Measurements from ENCODE around the gene HERC3.
A peak's percentile ranks its signal among the peaks of the same experiment; 100 is the strongest.

HERC3 gene

DNA sequence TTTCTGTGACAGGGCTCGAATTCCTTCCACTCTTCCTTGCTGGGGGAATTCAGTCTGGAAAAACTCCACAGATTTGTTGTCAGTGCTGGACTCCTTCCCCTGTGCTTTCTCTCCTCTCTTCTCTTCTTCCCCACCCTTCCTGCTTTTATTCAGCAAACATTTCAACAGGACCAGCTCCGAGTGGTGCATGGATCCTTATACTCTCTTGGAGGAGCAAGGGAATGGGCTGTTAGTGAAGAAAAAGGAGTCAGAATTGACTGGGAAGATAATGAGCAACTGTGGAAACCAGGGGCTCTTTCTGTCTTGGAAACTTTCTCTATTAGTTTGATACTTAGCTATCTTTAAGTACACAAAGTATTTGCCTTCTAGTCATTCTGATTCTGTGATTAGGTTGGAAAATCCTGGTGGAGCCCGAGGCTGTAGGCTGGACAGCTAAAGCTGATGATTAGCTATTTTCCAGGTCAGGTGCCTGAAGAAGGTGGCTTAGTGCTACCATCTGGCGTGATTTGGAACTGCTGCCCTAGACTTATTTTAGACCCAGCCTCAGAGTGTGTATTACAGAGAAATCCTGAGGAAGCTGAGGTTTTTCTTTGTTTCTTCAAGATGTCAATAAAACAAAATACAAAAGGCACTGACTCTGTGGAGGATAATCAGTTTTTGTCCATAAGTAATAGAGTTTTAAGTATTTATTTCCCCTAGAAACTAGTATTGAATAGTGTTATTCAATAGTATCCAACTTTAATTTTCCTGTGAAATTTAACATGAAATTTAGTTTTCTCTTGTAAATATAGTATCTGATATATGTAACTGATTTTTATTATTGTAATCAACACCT is 67.0 kb downstream of the HERC3 start:
- Histone ChIP-seq H3K4me1 (ENCODE audit: insufficient read depth, low read length) (peaks cover 4% of the 10 kb centered on the region), H3K36me3 (ENCODE audit: insufficient read depth, low read length) (no peaks in the 10 kb centered on the region), H3K9ac (ENCODE audit: low read depth, low read length) (peak overlapping the region; percentile 14; the same call in 1 of the 2 replicates), H3K9me3 (ENCODE audit: control insufficient read depth, insufficient read depth, low read length) (no peaks in the 10 kb centered on the region)

DNA sequence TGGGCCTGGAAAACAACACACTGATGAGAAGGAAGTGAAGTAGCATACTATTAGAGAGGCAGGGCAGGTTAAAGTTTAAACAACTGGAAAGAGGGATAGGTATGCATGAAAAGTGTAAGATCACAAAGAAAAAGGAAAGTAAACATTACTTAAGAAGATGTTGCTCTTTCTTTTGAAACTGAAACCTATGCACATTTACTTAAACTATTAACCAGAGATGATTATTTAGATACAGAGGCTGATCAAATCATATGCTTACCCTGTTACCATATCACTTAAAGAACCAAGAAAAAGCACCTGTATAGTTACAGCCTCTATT is 67.6 kb downstream of the HERC3 start:
- peaks cover 4% of the 10 kb centered on the region for H3K4me1 ChIP-seq (ENCODE audit: insufficient read depth, low read length)
- H3K9me3 ChIP-seq (ENCODE audit: control insufficient read depth, insufficient read depth, low read length), result no peaks in the 10 kb centered on the region
- H3K36me3 ChIP-seq (ENCODE audit: insufficient read depth, low read length), result no peaks in the 10 kb centered on the region
- H3K9ac ChIP-seq (ENCODE audit: low read depth, low read length), result no peak overlapping the region

DNA sequence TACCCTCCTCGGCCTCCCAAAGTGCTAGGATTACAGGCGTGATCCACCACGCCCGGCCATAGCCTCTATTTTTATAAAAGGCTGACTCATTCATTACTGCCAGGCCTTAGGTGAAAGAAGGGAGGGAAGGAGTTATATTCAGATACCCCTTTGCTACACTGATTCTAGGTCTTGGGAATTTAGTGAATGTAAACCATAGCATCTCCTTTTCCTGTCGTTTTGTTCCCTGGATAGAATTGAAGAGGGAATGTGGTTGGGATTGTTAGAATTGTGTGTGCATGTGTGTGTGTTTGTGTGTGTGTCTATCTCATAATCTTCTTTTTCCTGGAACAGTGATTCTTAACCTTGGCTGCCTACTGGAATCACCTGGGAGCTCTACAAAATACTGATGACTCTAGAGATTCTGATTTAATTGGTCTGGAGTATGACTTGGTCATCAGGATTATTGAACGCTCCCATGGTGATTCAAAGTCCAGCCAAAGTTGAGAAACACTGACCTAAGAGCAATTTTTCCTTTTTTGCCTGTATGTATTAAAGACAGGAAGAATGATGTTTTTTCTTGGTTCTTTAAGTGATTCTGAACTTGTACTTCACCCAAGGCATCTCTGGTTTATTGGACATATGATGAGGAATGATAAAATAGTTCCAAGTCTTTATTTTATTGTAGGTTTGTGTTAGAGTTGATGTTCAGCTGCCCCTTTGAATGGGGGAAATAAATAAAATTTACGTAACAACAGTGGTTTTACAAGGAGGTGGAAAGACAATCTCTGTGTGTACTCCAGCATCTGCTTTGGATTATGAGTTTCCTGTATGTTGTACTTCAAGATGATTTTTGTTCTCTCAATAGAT is 68.4 kb downstream of the HERC3 start:
- no peak overlapping the region for H3K9ac ChIP-seq (ENCODE audit: low read depth, low read length)
- H3K9me3 ChIP-seq (ENCODE audit: control insufficient read depth, insufficient read depth, low read length), result no peaks in the 10 kb centered on the region
- no peaks in the 10 kb centered on the region for H3K36me3 ChIP-seq (ENCODE audit: insufficient read depth, low read length)
- H3K4me1 ChIP-seq (ENCODE audit: insufficient read depth, low read length), result peaks cover 4% of the 10 kb centered on the region

DNA sequence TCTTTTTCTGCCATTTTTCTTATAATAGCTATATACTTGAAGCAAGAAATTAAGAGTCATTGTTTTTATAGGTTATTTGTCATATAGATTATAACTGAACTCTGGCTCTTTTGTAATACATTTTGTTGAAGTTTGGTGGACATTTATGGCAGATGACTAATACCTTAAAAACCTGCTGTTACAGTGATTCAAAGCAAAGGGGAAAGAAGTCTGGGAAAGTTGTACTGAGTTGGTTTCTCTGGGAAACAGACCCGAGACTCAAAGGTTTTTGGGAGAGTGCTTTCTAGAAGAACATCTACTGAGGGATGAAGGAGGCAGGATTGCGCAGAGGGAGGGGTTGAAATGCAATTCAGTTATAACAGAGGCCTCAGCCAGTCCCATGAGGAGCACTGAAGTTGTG is 69.5 kb downstream of the HERC3 start:
- no peak overlapping the region for H3K9ac ChIP-seq (ENCODE audit: low read depth, low read length)

DNA sequence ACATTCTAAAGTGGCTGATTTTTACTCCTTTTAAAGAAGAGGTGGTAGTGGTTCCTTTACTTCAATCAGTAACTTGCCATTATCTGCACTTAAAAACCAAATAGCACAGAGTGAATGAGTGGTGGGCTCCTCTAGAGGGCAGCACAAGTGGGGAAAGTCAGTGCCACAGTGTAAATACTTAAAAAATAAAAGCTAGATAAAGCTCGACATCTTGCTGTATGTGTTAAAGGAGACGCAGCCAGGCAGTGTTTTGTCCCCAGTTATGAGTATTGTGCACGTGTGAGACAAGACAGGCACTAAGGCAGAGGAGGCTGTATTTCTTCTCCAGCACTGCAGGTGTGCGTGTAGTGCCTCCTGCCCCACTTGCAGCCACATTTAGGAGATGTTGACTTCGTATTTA is 80.7 kb downstream of the HERC3 start:
- Histone ChIP-seq H3K9me3 (ENCODE audit: control insufficient read depth, insufficient read depth, low read length) (no peaks in the 10 kb centered on the region), H3K36me3 (ENCODE audit: insufficient read depth, low read length) (no peaks in the 10 kb centered on the region)

More for the DNA sequence above, 69.5 kb downstream of the HERC3 start:
- H3K36me3 ChIP-seq (ENCODE audit: insufficient read depth, low read length), result no peaks in the 10 kb centered on the region
- peaks cover 4% of the 10 kb centered on the region for H3K4me1 ChIP-seq (ENCODE audit: insufficient read depth, low read length)
- no peaks in the 10 kb centered on the region for H3K9me3 ChIP-seq (ENCODE audit: control insufficient read depth, insufficient read depth, low read length)

DNA sequence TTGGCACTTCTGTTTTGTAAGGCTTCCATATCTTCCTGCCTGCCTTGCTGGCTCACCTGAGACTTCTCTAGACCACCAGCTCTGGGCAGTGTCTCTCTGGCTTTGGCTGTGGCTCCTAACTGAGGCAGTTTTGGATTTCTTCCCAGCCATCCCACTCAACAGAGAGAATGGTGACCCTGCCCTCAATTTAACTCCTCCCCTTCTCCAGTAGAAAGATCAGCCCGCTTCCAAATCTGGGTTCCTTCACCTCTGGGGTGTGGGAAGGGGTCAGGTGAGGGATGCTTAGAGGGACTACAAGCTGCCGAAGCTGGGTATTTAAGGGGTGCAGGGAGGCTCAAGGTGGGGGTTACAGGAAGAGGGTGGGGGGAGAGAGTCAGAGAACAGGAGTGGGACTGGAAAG is 81.6 kb downstream of the HERC3 start:
- Histone ChIP-seq H3K4me1 (ENCODE audit: insufficient read depth, low read length) (no peaks in the 10 kb centered on the region; the same call in 1 of the 2 replicates), H3K36me3 (ENCODE audit: insufficient read depth, low read length) (no peaks in the 10 kb centered on the region), H3K9ac (ENCODE audit: low read depth, low read length) (no peak overlapping the region), H3K9me3 (ENCODE audit: control insufficient read depth, insufficient read depth, low read length) (no peaks in the 10 kb centered on the region)

More for the DNA sequence above, 80.7 kb downstream of the HERC3 start:
- Histone ChIP-seq H3K9ac (ENCODE audit: low read depth, low read length) (no peak overlapping the region), H3K4me1 (ENCODE audit: insufficient read depth, low read length) (no peaks in the 10 kb centered on the region; the same call in 1 of the 2 replicates)

DNA sequence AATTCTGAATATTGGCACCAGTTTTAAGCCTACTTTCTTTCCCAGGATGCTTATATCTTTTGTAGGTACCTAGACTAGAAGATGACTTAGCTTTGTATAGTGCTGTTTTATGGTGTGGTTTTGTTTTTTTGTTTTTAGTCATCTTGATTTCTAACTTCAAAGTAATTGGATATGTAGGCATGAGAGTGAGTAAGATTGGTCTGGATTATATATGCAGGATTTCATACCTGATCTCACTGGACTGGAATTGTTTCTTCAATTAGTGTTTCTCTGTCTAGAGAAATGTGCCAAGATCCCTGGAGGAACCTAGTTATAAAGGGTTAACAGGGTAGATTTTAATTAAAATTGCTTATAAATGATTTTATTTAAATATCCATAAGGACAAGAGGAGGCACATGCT is 82.3 kb downstream of the HERC3 start:
- Histone ChIP-seq H3K4me1 (ENCODE audit: insufficient read depth, low read length) (no peaks in the 10 kb centered on the region; the same call in 1 of the 2 replicates), H3K9me3 (ENCODE audit: control insufficient read depth, insufficient read depth, low read length) (no peaks in the 10 kb centered on the region), H3K9ac (ENCODE audit: low read depth, low read length) (no peak overlapping the region), H3K36me3 (ENCODE audit: insufficient read depth, low read length) (no peaks in the 10 kb centered on the region)

DNA sequence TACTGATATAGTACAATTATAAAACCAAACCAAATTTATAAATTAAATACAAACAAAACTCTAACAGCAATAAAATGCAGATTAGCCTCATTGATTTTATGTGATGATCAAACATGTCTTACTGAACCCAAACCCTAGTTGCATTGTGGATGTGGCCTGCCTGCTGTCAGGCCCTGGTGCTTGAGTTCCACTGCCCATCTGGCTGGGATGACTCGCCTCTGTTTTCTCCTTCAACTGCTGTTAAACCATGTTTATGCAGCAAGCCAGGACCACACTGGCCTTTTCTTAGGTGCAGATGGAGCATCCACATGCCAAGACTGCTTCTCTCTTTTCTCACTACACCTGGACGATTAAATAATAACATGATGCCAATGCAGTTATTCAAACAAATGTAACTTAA is 82.7 kb downstream of the HERC3 start:
- Histone ChIP-seq H3K9ac (ENCODE audit: low read depth, low read length) (no peak overlapping the region), H3K9me3 (ENCODE audit: control insufficient read depth, insufficient read depth, low read length) (no peaks in the 10 kb centered on the region), H3K36me3 (ENCODE audit: insufficient read depth, low read length) (no peaks in the 10 kb centered on the region), H3K4me1 (ENCODE audit: insufficient read depth, low read length) (no peaks in the 10 kb centered on the region; the same call in 1 of the 2 replicates)

DNA sequence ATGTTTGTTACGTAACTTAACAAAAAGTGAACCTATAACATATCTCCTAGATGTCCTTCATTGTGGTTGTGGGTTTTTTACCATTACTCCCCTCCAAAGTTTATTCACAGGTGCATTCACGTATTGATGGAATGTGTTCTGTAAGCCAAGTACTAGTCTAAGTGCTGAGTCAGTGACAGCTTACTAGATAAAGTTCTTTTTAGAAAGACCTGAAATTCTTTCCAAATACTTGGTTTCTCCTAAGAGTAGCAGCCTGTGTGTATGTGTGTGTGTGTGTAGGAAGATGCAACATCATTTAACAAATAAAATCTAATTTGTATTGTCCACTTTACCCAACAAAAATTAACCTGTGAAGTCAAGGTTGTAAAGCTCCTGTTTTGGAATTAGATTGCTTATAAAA is 83.3 kb downstream of the HERC3 start:
- no peak overlapping the region for H3K9ac ChIP-seq (ENCODE audit: low read depth, low read length)
- H3K9me3 ChIP-seq (ENCODE audit: control insufficient read depth, insufficient read depth, low read length), result no peaks in the 10 kb centered on the region
- H3K36me3 ChIP-seq (ENCODE audit: insufficient read depth, low read length), result no peaks in the 10 kb centered on the region
- H3K4me1 ChIP-seq (ENCODE audit: insufficient read depth, low read length), result no peaks in the 10 kb centered on the region; the same call in 1 of the 2 replicates

DNA sequence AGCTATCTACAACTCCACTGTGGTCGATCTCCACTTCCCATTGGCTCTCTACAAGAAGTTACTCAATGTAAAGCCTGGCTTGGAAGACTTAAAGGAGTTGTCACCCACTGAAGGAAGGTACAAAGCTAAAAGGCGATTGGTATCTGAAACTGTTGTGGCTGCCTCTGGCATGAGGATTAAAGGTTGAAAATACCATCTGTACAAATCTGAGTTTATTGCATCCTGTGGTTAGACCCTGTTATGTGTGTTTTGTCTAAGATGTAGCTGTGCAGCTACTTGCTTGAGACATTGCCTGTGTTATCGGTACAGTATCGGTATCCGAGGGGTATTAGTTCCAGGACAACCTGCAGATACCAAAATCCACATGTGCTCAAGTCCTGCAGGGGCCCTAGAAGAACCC is 88.9 kb downstream of the HERC3 start:
- H3K9ac ChIP-seq (ENCODE audit: low read depth, low read length), result no peak overlapping the region
- no peaks in the 10 kb centered on the region for H3K36me3 ChIP-seq (ENCODE audit: insufficient read depth, low read length)
- no peaks in the 10 kb centered on the region for H3K4me1 ChIP-seq (ENCODE audit: insufficient read depth, low read length)
- H3K9me3 ChIP-seq (ENCODE audit: control insufficient read depth, insufficient read depth, low read length), result no peaks in the 10 kb centered on the region

DNA sequence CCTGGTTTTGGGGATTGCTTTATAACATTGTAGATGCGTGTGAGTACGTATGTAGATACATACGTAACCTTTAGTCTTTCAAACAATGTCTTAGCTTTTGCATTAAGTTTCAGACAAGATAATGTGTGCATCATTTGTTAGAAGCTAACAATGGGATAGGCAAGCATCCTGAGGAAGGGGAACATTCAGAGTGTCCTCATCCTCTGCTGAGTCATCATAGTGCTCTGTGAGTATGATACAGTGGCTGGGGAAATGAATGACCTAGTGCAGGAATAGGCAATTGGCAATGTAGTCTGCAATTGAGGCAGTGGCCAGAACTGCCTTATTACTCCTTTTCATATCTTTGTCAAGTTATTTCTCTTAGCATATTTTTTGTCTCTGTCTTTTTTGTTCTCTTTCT is 98.1 kb downstream of the HERC3 start:
- H3K9ac ChIP-seq (ENCODE audit: low read depth, low read length), result no peak overlapping the region
- no peaks in the 10 kb centered on the region for H3K36me3 ChIP-seq (ENCODE audit: insufficient read depth, low read length)
- no peaks in the 10 kb centered on the region for H3K9me3 ChIP-seq (ENCODE audit: control insufficient read depth, insufficient read depth, low read length)
- no peaks in the 10 kb centered on the region for H3K4me1 ChIP-seq (ENCODE audit: insufficient read depth, low read length)

DNA sequence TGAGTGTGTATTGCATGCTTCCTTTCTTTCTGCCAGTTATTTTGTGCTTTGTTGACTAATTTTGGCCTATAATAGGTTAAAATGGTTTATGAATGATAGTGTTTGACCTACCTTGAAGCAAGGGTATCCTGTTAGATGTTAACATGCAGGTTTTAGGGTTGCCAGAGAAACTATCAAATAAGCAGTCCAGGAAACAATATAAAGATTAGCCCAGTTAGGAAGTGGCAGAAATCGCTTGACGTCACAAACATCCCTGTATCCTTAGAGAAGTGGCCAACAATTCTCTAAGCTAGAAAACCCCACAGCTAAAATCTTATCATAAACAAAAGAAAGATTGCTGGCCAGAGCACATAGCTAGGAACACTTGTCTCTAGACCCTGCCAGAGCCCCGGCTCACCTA is 101.5 kb downstream of the HERC3 start:
- H3K9ac ChIP-seq (ENCODE audit: low read depth, low read length), result no peak overlapping the region
- no peaks in the 10 kb centered on the region for H3K36me3 ChIP-seq (ENCODE audit: insufficient read depth, low read length)
- no peaks in the 10 kb centered on the region for H3K4me1 ChIP-seq (ENCODE audit: insufficient read depth, low read length)

DNA sequence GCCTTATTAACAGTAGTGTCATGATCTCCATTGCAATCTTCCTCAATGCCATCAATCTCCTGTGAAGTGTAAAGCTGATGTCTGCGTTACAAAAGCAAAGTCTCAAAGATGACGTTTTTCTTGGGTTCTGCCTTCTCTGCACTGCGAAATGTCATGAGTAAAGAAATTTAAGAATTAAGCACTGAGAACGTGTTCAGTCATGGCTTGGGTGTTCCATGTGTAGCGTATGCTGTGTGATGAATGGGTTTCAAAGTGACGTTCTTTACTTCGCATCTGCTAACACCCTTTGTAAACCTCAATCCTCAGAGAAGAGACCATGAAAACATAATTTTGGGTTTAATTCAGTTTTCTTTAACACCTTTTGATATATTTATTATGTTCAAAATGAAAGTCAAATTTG is 104.3 kb downstream of the HERC3 start:
- Histone ChIP-seq H3K36me3 (ENCODE audit: insufficient read depth, low read length) (no peaks in the 10 kb centered on the region), H3K4me1 (ENCODE audit: insufficient read depth, low read length) (no peaks in the 10 kb centered on the region), H3K9ac (ENCODE audit: low read depth, low read length) (no peak overlapping the region), H3K9me3 (ENCODE audit: control insufficient read depth, insufficient read depth, low read length) (no peaks in the 10 kb centered on the region)

More for the DNA sequence above, 101.5 kb downstream of the HERC3 start:
- H3K9me3 ChIP-seq (ENCODE audit: control insufficient read depth, insufficient read depth, low read length), result no peaks in the 10 kb centered on the region

DNA sequence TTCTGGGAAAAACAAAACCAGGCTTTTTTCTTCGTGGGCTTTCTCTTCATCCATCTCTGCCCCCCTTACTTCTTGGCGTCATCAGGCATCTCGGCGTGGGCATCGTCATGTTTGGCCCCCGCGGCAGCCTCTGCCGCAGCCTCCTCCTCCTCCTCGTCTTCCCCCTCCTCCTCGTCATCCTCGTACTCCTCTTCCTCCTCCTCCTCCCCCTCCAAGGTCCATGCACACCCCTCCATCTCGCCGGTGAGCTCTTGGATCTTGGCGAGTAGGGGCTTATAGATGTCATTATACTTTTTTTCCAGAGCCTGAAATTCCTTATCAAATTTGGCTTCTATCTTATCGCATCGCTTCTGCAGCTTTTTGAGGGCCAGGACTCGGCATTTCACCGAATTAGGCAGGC is 104.9 kb downstream of the HERC3 start:
- Histone ChIP-seq H3K9ac (ENCODE audit: low read depth, low read length) (peak overlapping the region; percentile 34; the same call in 1 of the 2 replicates), H3K36me3 (ENCODE audit: insufficient read depth, low read length) (no peaks in the 10 kb centered on the region), H3K4me1 (ENCODE audit: insufficient read depth, low read length) (no peaks in the 10 kb centered on the region), H3K9me3 (ENCODE audit: control insufficient read depth, insufficient read depth, low read length) (no peaks in the 10 kb centered on the region)
